NCI-H2029 treated with DMSO at 0.1 percent for 48 hours (cell line): ENCODE data around the gene PABPC3.
A peak's percentile ranks its signal among the peaks of the same experiment; 100 is the strongest.

Source experiments
- DNase-seq: peaks from one replicate; lab custom pipeline; 2025; lab: John Stamatoyannopoulos, UW

Gene PABPC3

GRCh38 chr13:25112695-25113255, 16.8 kb downstream of the PABPC3 start:
- DNase-seq: no peak

DNA sequence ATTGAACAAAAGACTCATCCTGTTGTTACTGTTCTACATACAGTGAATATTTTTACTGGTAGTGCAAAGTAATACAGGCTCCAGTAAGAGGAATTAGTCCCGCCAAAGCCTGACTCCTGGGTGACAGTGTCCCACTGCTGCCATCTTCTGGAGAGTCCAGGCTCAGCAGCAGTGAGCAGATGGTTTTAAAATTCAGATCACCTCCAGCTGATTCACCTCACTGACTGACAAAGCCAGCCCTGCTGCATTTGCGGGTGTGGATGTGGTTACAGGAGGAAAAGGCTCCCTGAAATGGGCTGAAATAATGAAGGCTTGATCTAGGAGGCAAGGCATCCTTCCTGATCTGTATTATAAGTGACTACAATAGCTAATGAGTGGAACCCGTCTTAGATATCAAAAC, 18.3 kb downstream of the PABPC3 start:
- peak; percentile 22 for DNase-seq

DNA sequence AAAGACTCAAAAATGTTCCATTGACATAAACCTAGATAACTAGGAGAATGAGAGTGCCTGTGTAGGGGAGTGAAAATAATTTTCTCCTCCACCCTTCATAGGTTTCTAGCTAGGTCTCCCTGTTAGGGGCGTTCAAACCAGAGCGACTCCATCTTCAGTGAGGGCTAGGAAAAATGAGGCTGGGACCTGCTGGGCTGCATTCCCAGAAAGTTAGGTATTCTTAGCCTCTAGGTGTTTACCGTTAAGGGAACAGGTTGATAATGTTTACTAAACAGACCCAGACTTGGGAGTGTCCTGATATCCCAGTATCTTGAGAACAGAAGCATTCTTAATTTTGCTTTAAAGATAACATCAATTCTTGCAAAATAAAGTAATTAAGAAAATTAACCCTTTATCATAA, 20.1 kb downstream of the PABPC3 start:
- no peak for DNase-seq

DNA sequence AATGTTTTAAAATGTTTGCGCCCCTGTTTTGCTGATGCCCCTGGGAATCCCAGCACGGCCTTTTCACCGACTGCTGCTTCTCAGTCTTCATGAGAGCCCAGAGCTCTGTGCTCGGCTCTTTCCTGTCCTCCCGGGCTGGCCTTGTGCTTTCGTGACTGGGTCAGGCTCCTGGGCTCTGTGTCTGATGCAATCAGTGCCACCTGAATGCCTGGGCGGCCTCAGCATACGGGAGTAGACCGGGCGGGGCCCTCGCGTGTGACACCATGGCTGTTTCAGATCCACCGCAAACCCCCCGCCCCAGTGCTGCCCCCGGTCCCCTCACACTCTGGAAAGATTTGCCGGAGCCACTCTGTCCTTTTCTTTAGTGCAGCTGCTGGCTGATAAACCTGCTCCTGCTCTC, 21.4 kb downstream of the PABPC3 start:
- no peak for DNase-seq

DNA sequence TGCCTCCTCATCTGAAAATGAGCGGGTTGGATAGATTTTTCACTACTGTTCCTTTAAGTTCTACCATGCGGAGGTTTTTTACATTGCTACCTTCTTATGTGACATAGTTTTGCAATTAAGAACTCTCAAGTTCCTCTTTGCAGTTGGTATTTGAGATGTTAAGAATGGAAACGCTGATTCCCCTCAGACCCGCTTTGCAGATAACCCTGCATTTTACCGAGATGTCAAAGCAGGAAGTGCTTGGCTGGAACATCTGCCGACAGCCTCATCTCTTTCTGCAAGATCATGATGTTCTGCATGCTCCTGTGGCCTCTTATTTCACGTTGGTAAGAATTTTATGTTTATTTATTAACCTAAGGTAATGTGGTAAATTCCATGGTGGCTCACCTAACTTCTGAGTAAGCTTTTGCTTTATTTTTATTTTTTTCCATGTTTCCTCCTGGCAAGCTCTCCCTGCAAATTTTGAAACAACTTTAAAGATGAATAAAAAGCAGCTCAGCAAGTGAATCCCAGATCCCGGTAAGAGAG, 22.5 kb downstream of the PABPC3 start:
- no peak for DNase-seq

DNA sequence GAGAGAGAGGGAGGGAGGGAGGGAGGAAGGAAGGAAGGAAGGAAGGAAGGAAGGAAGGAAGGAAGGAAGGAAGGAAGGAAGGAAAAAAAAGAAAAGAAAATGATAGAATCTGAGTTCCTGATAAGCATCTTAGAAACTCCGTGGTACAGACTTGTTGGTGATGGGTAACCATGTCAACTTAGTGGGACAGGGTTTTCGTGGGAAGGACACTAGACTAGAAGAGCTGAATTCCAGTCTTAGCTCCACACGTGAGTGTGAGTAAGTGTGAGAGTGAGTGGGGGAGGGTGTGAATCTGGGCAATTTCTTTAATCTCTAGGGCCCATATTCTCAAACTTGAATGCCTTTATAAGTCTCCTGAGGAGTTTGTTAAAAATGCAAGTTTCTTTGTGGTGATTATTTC, 35.0 kb downstream of the PABPC3 start:
- no peak for DNase-seq

DNA sequence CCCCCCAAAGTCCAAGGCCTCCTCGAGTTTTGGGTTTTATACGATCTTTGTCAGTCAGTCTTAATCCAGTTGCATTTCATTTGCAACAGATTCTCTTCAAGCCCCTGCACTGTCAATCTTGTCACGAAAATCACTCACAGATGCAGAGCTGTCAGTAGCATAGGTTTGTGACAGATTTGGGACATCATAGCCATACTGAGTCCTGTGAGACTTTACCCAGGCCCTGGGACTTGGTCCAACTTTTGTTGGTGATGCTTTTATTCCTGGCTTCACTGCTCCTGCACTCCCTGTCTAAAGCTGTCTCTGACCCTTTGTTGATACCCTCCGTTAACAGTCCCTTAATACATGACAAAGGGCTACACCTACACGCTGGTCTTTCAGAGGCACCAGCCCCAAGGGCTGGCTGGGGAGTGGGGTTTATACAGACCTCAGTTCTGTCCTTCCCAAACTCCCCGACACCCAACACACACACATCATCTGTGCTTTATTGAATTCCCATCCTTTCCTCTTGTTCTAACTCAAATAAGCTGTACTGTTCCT, 36.0 kb downstream of the PABPC3 start:
- DNase-seq: no peak

DNA sequence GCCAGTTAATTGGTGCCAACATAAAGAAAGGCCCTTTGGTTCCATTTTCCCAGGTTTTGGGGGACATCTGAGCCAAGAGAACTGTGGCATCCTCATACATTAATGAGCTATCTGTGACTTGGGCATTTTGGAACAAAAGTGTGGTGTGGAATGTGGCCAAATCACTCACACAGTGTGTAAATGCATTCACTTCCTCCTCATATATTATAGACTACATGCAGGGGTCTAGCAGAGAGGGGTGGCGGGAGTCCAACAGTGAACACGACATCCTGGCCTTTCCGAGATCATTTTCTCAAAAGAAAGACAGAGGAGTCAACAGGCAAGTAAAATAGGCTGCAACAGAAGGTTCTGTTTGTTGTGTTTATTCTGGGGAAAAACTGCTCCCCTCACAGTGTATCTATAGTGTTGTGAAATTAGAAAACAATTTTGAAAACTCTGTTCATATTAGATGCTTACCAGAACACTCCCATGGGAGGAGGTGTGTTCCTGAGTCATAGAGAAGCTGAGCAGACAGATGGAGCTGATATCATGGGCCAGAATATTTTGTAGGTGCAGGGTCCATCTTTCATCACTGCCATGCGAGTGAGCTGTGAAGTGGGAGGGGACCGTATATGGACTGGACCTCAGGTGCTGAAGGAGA, 36.9 kb downstream of the PABPC3 start:
- DNase-seq: no peak

GRCh38 chr13:25135896-25136295, 40.0 kb downstream of the PABPC3 start:
- no peak for DNase-seq

DNA sequence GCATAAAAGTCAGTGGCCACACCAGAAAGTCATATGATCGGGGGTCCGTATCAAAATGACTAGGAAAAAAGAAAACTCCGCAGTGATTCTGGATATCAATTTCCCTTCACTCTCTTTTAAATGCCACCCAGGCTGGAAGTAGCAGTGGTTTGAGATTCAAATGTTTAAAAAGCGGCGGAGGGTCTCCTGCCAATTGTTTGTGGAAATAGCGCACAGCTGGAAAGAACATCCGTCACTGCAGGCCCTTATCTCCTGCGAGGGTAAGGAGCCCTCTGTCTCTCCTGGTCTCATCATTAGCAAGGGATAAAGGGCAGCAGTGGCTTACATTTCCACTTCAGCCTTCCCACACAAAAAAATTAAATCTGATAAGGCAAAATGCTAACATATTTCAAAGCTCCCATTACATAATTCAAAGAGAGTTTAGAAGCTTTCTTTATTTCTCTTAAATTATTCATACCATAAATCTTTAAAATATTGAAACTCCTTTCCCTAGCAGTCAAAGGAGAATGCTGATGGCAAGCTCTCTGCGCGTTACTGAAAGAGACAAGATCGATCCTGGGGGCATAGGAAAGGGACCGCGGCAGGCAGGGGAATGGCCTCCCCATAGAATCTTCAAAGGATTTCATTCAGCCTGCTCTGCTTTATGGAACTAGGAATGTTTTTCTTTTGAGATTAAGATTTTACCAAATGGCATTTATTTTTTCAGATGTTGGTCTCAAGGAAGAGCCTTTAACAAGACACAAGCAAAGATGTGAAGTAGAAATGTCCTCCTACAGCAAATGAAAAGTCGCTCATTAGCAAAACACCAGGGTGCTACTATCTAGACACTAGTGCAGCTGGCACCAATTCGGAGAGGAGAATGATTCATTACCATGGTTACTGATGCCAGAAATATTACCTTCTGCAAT, 41.2 kb downstream of the PABPC3 start:
- no peak for DNase-seq

GRCh38 chr13:25137788-25138115, 41.8 kb downstream of the PABPC3 start:
- DNase-seq: no peak

DNA sequence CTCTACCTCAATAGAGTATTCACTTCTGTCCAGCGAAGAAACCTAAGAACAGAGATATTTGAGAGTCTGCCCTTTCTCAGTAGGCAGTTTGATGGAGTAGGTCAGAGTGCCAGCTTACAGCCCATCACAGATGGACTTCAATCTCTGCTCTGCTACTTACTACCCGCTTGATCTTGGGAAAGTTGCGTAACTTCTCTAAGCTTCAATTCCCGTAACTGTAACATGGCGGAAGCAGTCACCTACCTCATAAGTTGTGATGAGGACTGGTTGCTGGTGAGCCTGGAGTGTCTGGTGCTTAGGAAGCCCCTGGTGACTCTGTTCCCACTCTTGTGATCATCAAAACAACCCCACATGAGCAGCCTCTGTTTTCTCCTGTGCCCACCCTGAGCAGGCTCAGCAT, 45.1 kb downstream of the PABPC3 start:
- no peak for DNase-seq

DNA sequence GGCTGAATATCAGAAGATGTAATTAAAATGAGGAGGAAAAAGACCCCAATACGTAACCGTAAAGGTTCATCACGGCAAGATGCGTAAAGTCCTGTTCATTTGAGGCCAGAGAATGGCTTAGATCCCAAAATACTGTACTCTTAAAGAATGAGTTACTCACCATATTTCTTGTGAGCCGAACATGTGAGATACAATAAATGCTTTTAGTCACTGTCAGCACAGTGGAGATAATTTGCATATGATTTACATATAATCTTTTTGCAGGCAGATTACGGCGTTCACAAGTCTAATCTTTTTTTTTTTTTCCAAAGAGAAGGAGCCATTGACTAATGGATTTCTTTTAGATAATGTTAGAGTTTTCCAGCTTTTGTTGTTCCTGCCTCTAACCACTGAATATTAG, 47.8 kb downstream of the PABPC3 start:
- DNase-seq: no peak

GRCh38 chr13:25147638-25148401, 51.9 kb downstream of the PABPC3 start:
- no peak for DNase-seq

DNA sequence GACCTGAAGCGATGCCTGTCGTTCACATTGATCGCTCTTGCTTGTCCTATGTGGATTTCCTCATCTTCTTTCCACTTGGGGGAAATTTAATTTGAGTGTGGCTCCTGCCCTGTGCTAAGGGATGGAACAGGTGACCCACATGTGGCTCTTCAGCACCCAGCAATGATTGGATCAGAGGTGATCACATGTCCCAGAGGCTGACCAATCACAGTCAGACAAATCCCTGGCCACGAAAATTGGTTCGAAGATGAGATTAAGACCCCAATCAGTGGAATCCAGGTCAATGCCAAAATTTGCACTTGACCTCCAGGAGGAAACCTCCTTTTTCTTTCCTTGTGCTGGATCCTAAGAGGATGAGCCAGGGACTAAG, 52.5 kb downstream of the PABPC3 start:
- DNase-seq: no peak
